Testis (tissue), 2 donors: ENCODE data around the gene EAPP.

Experiments
- POLR2A ChIP-seq: fragments of 450-650 bp; IDR thresholded peaks from one replicate; pipeline ENCODE4 v1.6.1; 2017; ENCODE audit warnings: antibody characterized with exemption, mild to moderate bottlenecking, moderate library complexity
- TF ChIP-seq, protein P1 (sequence below), 3 experiments: fragments of 450-650 bp in 2 of 3; fragments of 200-600 bp in 1 of 3; sonication (generic) in 1 of 3; IDR thresholded peaks; one replicate each; pipeline ENCODE4 v1.5.1; 2016 to 2019; ENCODE audit warnings: antibody characterized with exemption in 3 of 3, mild to moderate bottlenecking in 2 of 3, moderate library complexity in 1 of 3

DNA sequence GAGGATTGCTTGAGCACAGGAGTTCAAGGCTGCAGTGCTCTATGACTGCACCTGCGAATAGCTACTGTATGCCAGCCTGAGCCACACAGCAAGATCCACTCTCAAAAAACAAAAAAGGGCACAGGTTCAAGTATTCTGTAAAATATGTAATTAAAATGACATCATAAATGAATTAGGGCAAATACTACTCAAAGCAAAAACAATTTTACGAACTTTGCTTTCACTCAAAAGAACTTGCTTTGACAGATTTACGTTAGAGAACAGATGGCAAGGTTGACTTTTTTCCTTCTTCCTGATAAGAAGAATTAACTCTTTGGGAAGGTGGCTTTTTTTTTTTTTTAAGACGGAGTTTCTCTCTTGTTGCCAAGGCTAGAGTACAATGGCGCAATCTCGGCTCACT is 44.0 kb upstream of the EAPP start:
- TF ChIP-seq, protein P1, sequence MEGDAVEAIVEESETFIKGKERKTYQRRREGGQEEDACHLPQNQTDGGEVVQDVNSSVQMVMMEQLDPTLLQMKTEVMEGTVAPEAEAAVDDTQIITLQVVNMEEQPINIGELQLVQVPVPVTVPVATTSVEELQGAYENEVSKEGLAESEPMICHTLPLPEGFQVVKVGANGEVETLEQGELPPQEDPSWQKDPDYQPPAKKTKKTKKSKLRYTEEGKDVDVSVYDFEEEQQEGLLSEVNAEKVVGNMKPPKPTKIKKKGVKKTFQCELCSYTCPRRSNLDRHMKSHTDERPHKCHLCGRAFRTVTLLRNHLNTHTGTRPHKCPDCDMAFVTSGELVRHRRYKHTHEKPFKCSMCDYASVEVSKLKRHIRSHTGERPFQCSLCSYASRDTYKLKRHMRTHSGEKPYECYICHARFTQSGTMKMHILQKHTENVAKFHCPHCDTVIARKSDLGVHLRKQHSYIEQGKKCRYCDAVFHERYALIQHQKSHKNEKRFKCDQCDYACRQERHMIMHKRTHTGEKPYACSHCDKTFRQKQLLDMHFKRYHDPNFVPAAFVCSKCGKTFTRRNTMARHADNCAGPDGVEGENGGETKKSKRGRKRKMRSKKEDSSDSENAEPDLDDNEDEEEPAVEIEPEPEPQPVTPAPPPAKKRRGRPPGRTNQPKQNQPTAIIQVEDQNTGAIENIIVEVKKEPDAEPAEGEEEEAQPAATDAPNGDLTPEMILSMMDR (IDR thresholded peaks at IDR 0.05): no peak
- TF ChIP-seq POLR2A: no peak
